Measurements from ENCODE around the gene MAP1A.

Gene MAP1A

GRCh38 chr15:43473885-43474284 is 43.5 kb upstream of the MAP1A start:
- no peaks in the 10 kb centered on the region; the same call in 1 of the 2 replicates for H3K36me3 ChIP-seq (replicated peaks; ENCODE audit: insufficient read depth, low read length)
- H3K9me2 ChIP-seq (replicated peaks; ENCODE audit: insufficient read depth, low read length) = no peaks in the 10 kb centered on the region
- no peaks in the 10 kb centered on the region for H3K9me3 ChIP-seq (replicated peaks; ENCODE audit: insufficient read depth, low read length)
- no peaks in the 10 kb centered on the region for H3K4me1 ChIP-seq (ENCODE audit: low read length)
- H3K4me2 ChIP-seq (ENCODE audit: low read depth, low read length) = no peak overlapping the region
- H3K79me2 ChIP-seq (ENCODE audit: low read length) = no peaks in the 10 kb centered on the region
- no peaks in the 10 kb centered on the region for H4K20me1 ChIP-seq (ENCODE audit: insufficient read depth, low read length)
- no peak for DNase-seq
- no peaks in the 10 kb centered on the region for H3K27me3 ChIP-seq (replicated peaks; ENCODE audit: insufficient read depth, low read length)
- no peak overlapping the region for H3K27ac ChIP-seq (ENCODE audit: low read length)
- H3F3A ChIP-seq (ENCODE audit: insufficient read depth, low read length) = no peaks in the 10 kb centered on the region
- H3K9ac ChIP-seq (ENCODE audit: low read length) = no peak overlapping the region
- H2AFZ ChIP-seq (ENCODE audit: low read length) = no peak overlapping the region
- no peak overlapping the region for H3K4me3 ChIP-seq (ENCODE audit: low read length)
- no peak for TF ChIP-seq CTCF (IDR thresholded peaks at IDR 0.05; ENCODE audit: low read length)
- TF ChIP-seq EZH2 (optimal IDR thresholded peaks at IDR 0.05; ENCODE audit: low read depth, low read length) = no peak
- no peak for TF ChIP-seq EZH2phosphoT487 (IDR thresholded peaks at IDR 0.05; ENCODE audit: low read length)

DNA sequence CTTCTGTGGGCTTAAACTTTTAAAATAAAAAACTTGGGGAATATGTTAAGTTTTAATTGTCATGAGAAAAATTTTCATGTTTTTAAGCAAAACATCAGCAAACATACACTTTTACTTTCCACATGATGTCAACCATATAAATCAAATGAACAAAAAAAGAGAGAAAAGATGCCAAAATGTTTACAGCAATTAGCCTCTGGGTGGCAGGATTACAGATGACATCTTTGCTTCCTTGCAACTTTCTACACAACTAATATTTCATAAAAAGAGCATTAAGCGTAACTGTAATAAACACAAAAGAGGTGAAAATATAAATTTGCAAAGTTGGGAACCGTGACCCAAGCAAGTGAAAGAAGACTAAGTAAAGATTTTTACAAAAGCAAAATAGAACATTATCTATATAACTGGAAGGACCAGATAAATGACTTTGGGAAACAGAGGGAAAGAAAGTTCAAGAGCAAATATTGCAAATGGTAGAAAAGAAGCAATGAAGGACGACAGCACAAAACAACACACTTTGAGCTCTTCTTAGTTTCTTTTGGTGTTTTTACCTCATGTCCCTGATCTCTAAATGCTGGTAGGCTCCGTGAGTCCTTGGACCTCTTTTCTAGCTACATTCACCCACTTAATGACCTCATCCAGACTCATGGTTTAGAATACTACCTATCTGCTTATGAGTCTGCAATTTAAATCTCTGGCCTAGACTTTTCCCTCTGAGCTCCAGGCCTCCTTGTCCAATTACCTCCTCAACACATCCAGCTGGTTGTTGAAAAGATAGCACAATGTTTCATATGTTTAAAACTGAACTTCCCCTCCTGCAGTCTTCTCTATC is 33.9 kb upstream of the MAP1A start:
- no peaks in the 10 kb centered on the region; the same call in 1 of the 2 replicates for H3K36me3 ChIP-seq (replicated peaks; ENCODE audit: insufficient read depth, low read length)

GRCh38 chr15:43484455-43484854 is 33.0 kb upstream of the MAP1A start:
- Histone ChIP-seq H3K4me3 (ENCODE audit: low read length) (no peak overlapping the region), H3K36me3 (replicated peaks; ENCODE audit: insufficient read depth, low read length) (no peaks in the 10 kb centered on the region), H3K4me1 (ENCODE audit: low read length) (no peaks in the 10 kb centered on the region)

More for the DNA sequence above, 33.9 kb upstream of the MAP1A start:
- H2AFZ ChIP-seq (ENCODE audit: low read length) = no peak overlapping the region
- no peak overlapping the region for H3K4me2 ChIP-seq (ENCODE audit: low read depth, low read length)
- no peak overlapping the region for H3K4me3 ChIP-seq (ENCODE audit: low read length)
- no peaks in the 10 kb centered on the region for H4K20me1 ChIP-seq (ENCODE audit: insufficient read depth, low read length)
- no peak overlapping the region for H3K9ac ChIP-seq (ENCODE audit: low read length)
- no peaks in the 10 kb centered on the region for H3K27me3 ChIP-seq (replicated peaks; ENCODE audit: insufficient read depth, low read length)
- H3F3A ChIP-seq (ENCODE audit: insufficient read depth, low read length) = no peaks in the 10 kb centered on the region
- H3K79me2 ChIP-seq (ENCODE audit: low read length) = no peaks in the 10 kb centered on the region
- no peak for DNase-seq
- no peaks in the 10 kb centered on the region for H3K9me2 ChIP-seq (replicated peaks; ENCODE audit: insufficient read depth, low read length)
- TF ChIP-seq EZH2 (optimal IDR thresholded peaks at IDR 0.05; ENCODE audit: low read depth, low read length) = no peak
- TF ChIP-seq CTCF (IDR thresholded peaks at IDR 0.05; ENCODE audit: low read length) = peak; percentile 32
- no peak overlapping the region for H3K27ac ChIP-seq (ENCODE audit: low read length)
- H3K9me3 ChIP-seq (replicated peaks; ENCODE audit: insufficient read depth, low read length) = no peaks in the 10 kb centered on the region
- no peaks in the 10 kb centered on the region for H3K4me1 ChIP-seq (ENCODE audit: low read length)

More at GRCh38 chr15:43484455-43484854, 33.0 kb upstream of the MAP1A start:
- Histone ChIP-seq H3K9me2 (replicated peaks; ENCODE audit: insufficient read depth, low read length) (no peaks in the 10 kb centered on the region), H3F3A (ENCODE audit: insufficient read depth, low read length) (no peaks in the 10 kb centered on the region), H3K79me2 (ENCODE audit: low read length) (no peaks in the 10 kb centered on the region), H2AFZ (ENCODE audit: low read length) (no peak overlapping the region), H3K4me2 (ENCODE audit: low read depth, low read length) (no peak overlapping the region), H3K27me3 (replicated peaks; ENCODE audit: insufficient read depth, low read length) (no peaks in the 10 kb centered on the region), H3K9ac (ENCODE audit: low read length) (no peak overlapping the region), H3K9me3 (replicated peaks; ENCODE audit: insufficient read depth, low read length) (no peaks in the 10 kb centered on the region), H4K20me1 (ENCODE audit: insufficient read depth, low read length) (no peaks in the 10 kb centered on the region), H3K27ac (ENCODE audit: low read length) (no peak overlapping the region)
- DNase-seq = no peak
- TF ChIP-seq CTCF (IDR thresholded peaks at IDR 0.05; ENCODE audit: low read length) (no peak), EZH2phosphoT487 (IDR thresholded peaks at IDR 0.05; ENCODE audit: low read length) (no peak), EZH2 (optimal IDR thresholded peaks at IDR 0.05; ENCODE audit: low read depth, low read length) (no peak)
